Endodermal cell (in vitro differentiated cells): ENCODE data around the gene USP12. TPM values are rescaled to one million over a fixed set of nuclear protein-coding genes. Genes with fewer than 3 reads are reported as not detected.

Source experiments
- DNase-seq: peaks from one replicate; pipeline ENCODE4 v3.0.0-alpha.2; 2017
- H3K27ac ChIP-seq: 2 replicates; pipeline ENCODE4 v1.5.1; 2013; ENCODE audit warnings: mild to moderate bottlenecking, low read depth, low read length, moderate library complexity
- H3K27me3 ChIP-seq: 2 replicates; pipeline ENCODE4 v1.6.1; 2013; ENCODE audit warnings: mild to moderate bottlenecking, low read length, moderate library complexity; ENCODE audit not compliant: insufficient read depth, control insufficient read depth, poor library complexity, severe bottlenecking
- H3K36me3 ChIP-seq: 2 replicates; pipeline ENCODE4 v1.7.0; 2013; ENCODE audit warnings: mild to moderate bottlenecking, low read length, moderate library complexity; ENCODE audit not compliant: control insufficient read depth, insufficient read depth
- H3K4me1 ChIP-seq: one replicate; pipeline ENCODE4 v1.7.0; 2013; ENCODE audit warnings: low read length; ENCODE audit not compliant: control insufficient read depth, insufficient read depth
- H3K4me3 ChIP-seq: 2 replicates; pipeline ENCODE4 v1.5.1; 2013; ENCODE audit warnings: mild to moderate bottlenecking, low read length, moderate library complexity
- H3K9ac ChIP-seq: 2 replicates; pipeline ENCODE4 v1.6.1; 2013; ENCODE audit warnings: mild to moderate bottlenecking, low read length, moderate library complexity; ENCODE audit not compliant: poor library complexity, severe bottlenecking; ENCODE audit errors: extremely low read depth
- H3K9me3 ChIP-seq: 2 replicates; pipeline ENCODE4 v1.6.1; 2013; ENCODE audit warnings: mild to moderate bottlenecking, low read length, moderate library complexity; ENCODE audit not compliant: control insufficient read depth
- H3K27ac Mint-ChIP-seq: 2 replicates; pipeline ENCODE4 v1.8.0; 2020; ENCODE audit warnings: mixed read lengths
- H3K27me3 Mint-ChIP-seq: 2 replicates; pipeline ENCODE4 v1.8.0; 2021; ENCODE audit warnings: mild to moderate bottlenecking, mixed read lengths; ENCODE audit not compliant: insufficient read depth
- H3K36me3 Mint-ChIP-seq: 2 replicates; pipeline ENCODE4 v1.8.0; 2020; ENCODE audit warnings: low read depth, mixed read lengths
- H3K4me1 Mint-ChIP-seq: 2 replicates; pipeline ENCODE4 v1.8.0; 2020; ENCODE audit warnings: mixed read lengths
- H3K4me3 Mint-ChIP-seq: 2 replicates; pipeline ENCODE4 v1.8.0; 2020; ENCODE audit warnings: mild to moderate bottlenecking, moderate library complexity, mixed read lengths
- H3K9me3 Mint-ChIP-seq: 2 replicates; pipeline ENCODE4 v1.8.0; 2020; ENCODE audit warnings: mild to moderate bottlenecking, mixed read lengths
- CTCF ChIP-seq: fragments of 200-600 bp; sonication (generic); conservative IDR thresholded peaks from 2 replicates; pipeline ENCODE4 v1.5.0; 2021; ENCODE audit warnings: antibody characterized with exemption, mild to moderate bottlenecking
- WGBS, 2 experiments: methylation state at CpG; one replicate each; pipeline versions ENCODE4 v1.1.5 to v1.1.7; 2013; ENCODE audit warnings: missing lambda C conversion rate in 2 of 2, mixed read lengths in 1 of 2; ENCODE audit not compliant: insufficient coverage in 1 of 2, insufficient read length in 1 of 2; 5-methylcytosine and 5-hydroxymethylcytosine counted together
- total RNA-seq, 2 donors: library from RNA; stranded (reverse); fragmentation: NEBNext Ultra II Directional in 1 of 2; extraction: Animal tissue kit (Norgen Biotek cat#: 25700) in 1 of 2; gene quantifications; 2 replicates in 1 of 2; 3 replicates in 1 of 2; pipeline ENCODE4 v1.2.1, GENCODE V29; 2021

Gene USP12
- total RNA-seq, 2 donors from 2014 or later = 18.9 to 23.2 TPM

GRCh38 chr13:27106144-27106543, 65.5 kb downstream of the USP12 start:
- Mint-ChIP-seq H3K4me1 (peaks cover 7% of the 10 kb centered on the region), H3K4me3 (no peak overlapping the region), H3K27ac (no peak overlapping the region), H3K36me3 (peaks cover 19% of the 10 kb centered on the region), H3K9me3 (no peaks in the 10 kb centered on the region), H3K27me3 (no peaks in the 10 kb centered on the region)
- no peak overlapping the region for H3K27ac ChIP-seq
- no peak overlapping the region for H3K9ac ChIP-seq
- H3K27me3 ChIP-seq = no peaks in the 10 kb centered on the region
- DNase-seq = no peak
- peaks cover 36% of the 10 kb centered on the region for H3K36me3 ChIP-seq
- H3K4me1 ChIP-seq = no peaks in the 10 kb centered on the region
- TF ChIP-seq CTCF = no peak
- no peak overlapping the region for H3K4me3 ChIP-seq
- WGBS, 2 experiments = 99 to 100% methylated on average over 2 to 5 of the region's 5 CpGs
- H3K9me3 ChIP-seq = no peaks in the 10 kb centered on the region

- WGBS, 2 experiments = 70 to 71% methylated on average over 4 of the region's 4 CpGs
- no peak overlapping the region for H3K4me3 ChIP-seq
Observed at GRCh38 chr13:27104606-27105005, 67.0 kb downstream of the USP12 start.

DNA sequence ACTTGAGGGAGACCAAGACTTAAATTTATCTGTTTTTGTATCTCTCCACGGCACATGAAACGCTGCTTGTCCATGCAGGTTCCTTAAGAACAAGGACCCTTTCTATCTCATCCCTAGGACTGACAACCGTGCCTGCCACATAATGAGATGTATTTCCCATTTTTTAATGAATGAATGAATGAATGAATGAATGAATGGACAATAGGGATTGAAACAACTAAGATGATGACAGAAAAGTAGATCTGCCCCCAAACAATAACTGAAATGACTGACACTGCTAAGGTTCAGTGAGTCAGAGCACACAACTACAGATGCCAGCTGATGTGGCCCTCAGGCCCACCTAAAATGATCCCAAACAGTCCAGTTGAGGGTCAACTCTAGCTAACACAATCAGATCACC, 69.8 kb downstream of the USP12 start:
- H3K27ac Mint-ChIP-seq = no peak overlapping the region
- no peak for DNase-seq
- H3K27me3 Mint-ChIP-seq = no peaks in the 10 kb centered on the region
- H3K4me3 Mint-ChIP-seq = no peak overlapping the region
- H3K27ac ChIP-seq = no peak overlapping the region
- no peaks in the 10 kb centered on the region for H3K4me1 Mint-ChIP-seq
- H3K4me3 ChIP-seq = no peak overlapping the region
- H3K4me1 ChIP-seq = no peaks in the 10 kb centered on the region
- TF ChIP-seq CTCF = no peak
- H3K27me3 ChIP-seq = no peaks in the 10 kb centered on the region
- no peaks in the 10 kb centered on the region for H3K9me3 Mint-ChIP-seq
- 96% methylated on average over 3 of the region's 3 CpGs; no CpG with 5 or more reads in 1 of the 2 experiments for WGBS, 2 experiments
- no peak overlapping the region for H3K9ac ChIP-seq
- H3K9me3 ChIP-seq = no peaks in the 10 kb centered on the region
- H3K36me3 Mint-ChIP-seq = peaks cover 22% of the 10 kb centered on the region
- peaks cover 52% of the 10 kb centered on the region for H3K36me3 ChIP-seq

More at GRCh38 chr13:27104606-27105005, 67.0 kb downstream of the USP12 start:
- no peaks in the 10 kb centered on the region for H3K4me1 ChIP-seq
- H3K36me3 Mint-ChIP-seq = peaks cover 19% of the 10 kb centered on the region
- H3K27ac ChIP-seq = no peak overlapping the region
- no peak for DNase-seq
- TF ChIP-seq CTCF = no peak
- H3K4me1 Mint-ChIP-seq = no peaks in the 10 kb centered on the region
- no peak overlapping the region for H3K27ac Mint-ChIP-seq
- H3K9ac ChIP-seq = no peak overlapping the region
- H3K36me3 ChIP-seq = peaks cover 37% of the 10 kb centered on the region
- H3K9me3 ChIP-seq = no peaks in the 10 kb centered on the region
- H3K27me3 ChIP-seq = no peaks in the 10 kb centered on the region
- H3K27me3 Mint-ChIP-seq = no peaks in the 10 kb centered on the region
- H3K9me3 Mint-ChIP-seq = no peaks in the 10 kb centered on the region
- no peak overlapping the region for H3K4me3 Mint-ChIP-seq
